HepG2 (cell line): ENCODE measurements around the gene MARCHF9. TPM values are rescaled to one million over a fixed set of nuclear protein-coding genes. Genes with fewer than 3 reads are reported as not detected.

ENCODE experiments used
- ATAC-seq: fragments of 200-7000 bp; cut with Tn5 transposase; 3 replicates; pipeline ENCODE4 v1.9.1; 2020; ENCODE audit warnings: mild to moderate bottlenecking, moderate library complexity
- BruUV-seq: library from RNA; stranded (reverse); fragments of 400-500 nt; replicated peaks from 2 replicates; lab custom pipeline; 2021; lab: Mats Ljungman, UMichigan
- CTCF ChIA-PET: fragments of 300-600 bp; formaldehyde crosslinking; extraction: SDS; loops from one replicate; lab custom pipeline; 2021; ENCODE audit warnings: low total read pairs, inconsistent platforms, low intra/inter-chr PET ratio; lab: Yijun Ruan, JAX
- POLR2A ChIA-PET: fragments of 350-600 bp; sonication (Branson Sonifier 250); formaldehyde crosslinking; loops from one replicate; lab custom pipeline; 2020; ENCODE audit warnings: antibody characterized with exemption, inconsistent platforms; lab: Yijun Ruan, JAX
- DNase-seq: peaks from one replicate; pipeline ENCODE4 v3.0.0-alpha.2; 2015; ENCODE audit warnings: low spot score
- FAIRE-seq: peaks from 3 replicates; lab custom pipeline; 2011; peaks lifted over from hg19 to GRCh38; lab: Jason Lieb, UNC
- H2AFZ ChIP-seq: one replicate; pipeline ENCODE4 v1.6.1; 2011; ENCODE audit warnings: low read length, inconsistent platforms
- H3K27ac ChIP-seq: fragments of 300-600 bp; 3 replicates; pipeline ENCODE4 v1.8.0; 2011; ENCODE audit warnings: mixed run types, mild to moderate bottlenecking, mixed read lengths, low read length, inconsistent platforms; ENCODE audit not compliant: insufficient read depth; ENCODE audit errors: extremely low read length
- H3K27me3 ChIP-seq, 2 experiments: fragments of 200-600 bp in 1 of 2; 2 replicates in 1 of 2; 3 replicates in 1 of 2; pipeline versions ENCODE4 v1.6.0 to v1.8.0; 2011; ENCODE audit warnings: low read length in 2 of 2, mild to moderate bottlenecking in 2 of 2, moderate library complexity in 2 of 2, inconsistent platforms in 1 of 2; ENCODE audit not compliant: insufficient read depth in 2 of 2, control insufficient read depth in 1 of 2
- H3K36me3 ChIP-seq, 2 experiments: fragments of 200-600 bp in 1 of 2; replicated peaks in 1 of 2; 2 replicates in 1 of 2; 3 replicates in 1 of 2; pipeline versions ENCODE4 v1.5.1 to v1.8.0; 2011; ENCODE audit warnings: low read length in 2 of 2, inconsistent platforms in 1 of 2; ENCODE audit not compliant: insufficient read depth in 2 of 2, control insufficient read depth in 1 of 2
- H3K4me1 ChIP-seq: 2 replicates; pipeline ENCODE4 v1.5.1; 2012; ENCODE audit warnings: low read length, inconsistent platforms; ENCODE audit not compliant: insufficient read depth
- H3K4me2 ChIP-seq: 2 replicates; pipeline ENCODE4 v1.6.0; 2011; ENCODE audit warnings: low read depth, low read length, inconsistent platforms
- H3K4me3 ChIP-seq, 3 experiments: fragments of 200-600 bp in 1 of 3; sonication (generic), shearing (Covaris generic) in 1 of 3; replicated peaks in 1 of 3; 2 replicates each; pipeline ENCODE4 v1.5.1; 2011 to 2016; ENCODE audit warnings: low read length in 3 of 3, inconsistent platforms in 2 of 3, low read depth in 2 of 3, mild to moderate bottlenecking in 2 of 3, control low read depth in 1 of 3, mixed read lengths in 1 of 3; ENCODE audit not compliant: insufficient read depth in 1 of 3
- H3K79me2 ChIP-seq: one replicate; pipeline ENCODE4 v1.6.1; 2011; ENCODE audit warnings: low read length, inconsistent platforms; ENCODE audit not compliant: insufficient read depth
- H3K9ac ChIP-seq: 2 replicates; pipeline ENCODE4 v1.6.0; 2011; ENCODE audit warnings: mild to moderate bottlenecking, low read depth, low read length, inconsistent platforms; ENCODE audit not compliant: insufficient read depth
- H3K9me3 ChIP-seq: 2 replicates; pipeline ENCODE4 v1.5.1; 2012; ENCODE audit warnings: mild to moderate bottlenecking, low read length
- H4K20me1 ChIP-seq: 2 replicates; pipeline ENCODE4 v1.6.0; 2011; ENCODE audit warnings: inconsistent platforms, mild to moderate bottlenecking, low read length, moderate library complexity; ENCODE audit not compliant: insufficient read depth
- GZF1 ChIP-seq: sonication (generic); formaldehyde crosslinking; IDR thresholded peaks from 2 replicates; pipeline ENCODE4 v1.5.1; 2020; ENCODE audit warnings: mild to moderate bottlenecking, missing genetic modification reagents
- IKZF5 ChIP-seq: IDR thresholded peaks from 2 replicates; pipeline ENCODE4 v1.6.1; 2018; ENCODE audit warnings: missing genetic modification reagents, mild to moderate bottlenecking, missing compliant biosample characterization
- JUN ChIP-seq: sonication (generic); formaldehyde crosslinking; IDR thresholded peaks from 2 replicates; pipeline ENCODE4 v1.4.0; 2020; ENCODE audit warnings: mild to moderate bottlenecking, missing genetic modification reagents
- ZEB1 ChIP-seq: IDR thresholded peaks from 2 replicates; pipeline ENCODE4 v1.6.1; 2012; ENCODE audit warnings: mild to moderate bottlenecking, low read depth, inconsistent platforms; ENCODE audit not compliant: insufficient replicate concordance
- ZFP36 ChIP-seq: fragments of 150-350 bp; IDR thresholded peaks from 2 replicates; pipeline ENCODE4 v1.6.1; 2018; ENCODE audit warnings: borderline replicate concordance, low read length, low read depth; ENCODE audit not compliant: partially characterized antibody
- ZNF17 ChIP-seq: sonication (generic); formaldehyde crosslinking; IDR thresholded peaks from 2 replicates; pipeline ENCODE4 v1.5.0; 2020; ENCODE audit warnings: mild to moderate bottlenecking, missing genetic modification reagents
- ZNF253 ChIP-seq: sonication (generic); formaldehyde crosslinking; IDR thresholded peaks from 2 replicates; pipeline ENCODE4 v1.8.0; 2022; ENCODE audit warnings: mild to moderate bottlenecking, missing genetic modification reagents, borderline replicate concordance
- ZNF256 ChIP-seq: sonication (generic); formaldehyde crosslinking; conservative IDR thresholded peaks from 2 replicates; pipeline ENCODE4 v1.4.0; 2020; ENCODE audit warnings: missing genetic modification reagents
- ZNF546 ChIP-seq: sonication (generic); formaldehyde crosslinking; conservative IDR thresholded peaks from 2 replicates; pipeline ENCODE4 v1.8.1; 2023; ENCODE audit warnings: mild to moderate bottlenecking, missing genetic modification reagents
- ZNF589 ChIP-seq: sonication (generic); formaldehyde crosslinking; conservative IDR thresholded peaks from 2 replicates; pipeline ENCODE4 v1.8.0; 2022; ENCODE audit warnings: mild to moderate bottlenecking, moderate library complexity, missing genetic modification reagents
- WGBS: methylation state at CpG from one replicate; pipeline ENCODE4 v1.1.6; 2017; ENCODE audit warnings: low lambda C conversion rate; 5-methylcytosine and 5-hydroxymethylcytosine counted together
- in situ Hi-C: cut with HindIII; loops from 2 replicates; pipeline ENCODE4 v1.10.0; 2017; ENCODE audit warnings: low pct_unique_long_range_greater_than_20kb; ENCODE audit not compliant: extremely low pct_ligation_motif_present
- intact Hi-C: fragments of 100-400 bp; cut with micrococcal nuclease; formaldehyde crosslinking; loops from one replicate; pipeline ENCODE4 v1.10.0; 2022; ENCODE audit not compliant: unreplicated experiment
- polyA plus RNA-seq, 8 experiments: library from polyadenylated mRNA; depleted of rRNA in 3 of 8; stranded (reverse) in 7 of 8; unstranded in 1 of 8; fragments of >200 nt; fragmentation: Illumina TruSeq in 4 of 8; extraction: Trizol in 4 of 8; gene quantifications; 2 replicates each; pipeline versions ENCODE4 v1.2.1 to v1.2.3, GENCODE V29; 2011 to 2016; ENCODE audit warnings: low read depth in 4 of 8, missing spikeins in 1 of 8, mixed read lengths in 1 of 8; ENCODE audit not compliant: insufficient read depth in 1 of 8
- total RNA-seq, 5 experiments: library from RNA; depleted of rRNA; stranded (reverse); fragments of >200 nt; fragmentation: Illumina TruSeq; extraction: Trizol; gene quantifications; 2 replicates each; pipeline ENCODE4 v1.2.3, GENCODE V29; 2016; ENCODE audit warnings: low read depth in 1 of 5

MARCHF9 gene
- total and polyA plus RNA-seq, 2 of the 13 experiments (the other 11 are each of a cell fraction or from before 2014, with no cell fraction given) = 5.7 to 9.6 TPM

DNA sequence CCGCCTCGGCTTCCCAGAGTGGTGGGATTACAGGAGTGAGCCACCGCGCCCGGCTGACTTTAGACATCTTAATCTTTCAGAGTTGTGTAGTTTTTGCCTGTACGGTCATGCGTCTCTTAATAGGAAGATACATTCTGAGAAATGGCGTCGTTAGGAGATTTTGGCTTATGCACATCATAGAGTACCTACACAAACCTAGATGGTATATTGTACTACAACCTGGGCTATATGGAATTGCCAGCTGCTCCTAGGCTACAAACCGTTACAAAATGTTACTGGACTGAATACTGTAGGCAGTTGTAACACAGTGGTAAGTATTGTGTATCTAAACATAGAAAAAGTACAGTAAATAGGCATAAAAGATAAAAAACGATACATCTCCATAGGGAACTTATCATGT lies 29.0 kb downstream of the MARCHF9 start (continued):
- no peak for TF ChIP-seq ZNF589 (CRISPR knock-in tag)
- no peak for TF ChIP-seq ZEB1
- TF ChIP-seq ZNF256 (CRISPR knock-in tag) = no peak
- TF ChIP-seq ZNF253 (CRISPR knock-in tag) = no peak
- no peak for TF ChIP-seq ZFP36

DNA sequence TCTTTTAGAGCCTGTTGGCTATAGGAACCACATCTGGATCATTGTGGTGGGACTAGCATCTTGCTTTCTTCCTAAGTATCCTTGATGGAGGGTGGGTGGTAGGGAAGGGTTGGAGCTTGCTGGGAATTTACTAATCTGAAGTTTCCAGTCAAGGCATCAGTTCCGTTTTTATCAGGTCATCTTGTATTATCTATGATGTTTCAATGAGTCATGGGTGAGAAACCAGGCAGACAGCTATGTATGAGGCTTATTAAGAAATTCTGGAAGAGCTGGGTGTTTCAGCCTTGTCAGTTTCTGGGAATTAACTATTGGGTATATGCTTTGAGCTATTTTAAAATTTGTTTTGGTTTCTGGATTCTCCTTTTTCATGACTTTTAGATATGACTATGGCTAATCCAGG lies 39.0 kb downstream of the MARCHF9 start:
- no peak for ATAC-seq
- FAIRE-seq = no peak
- Histone ChIP-seq H3K27me3 (no peaks in the 10 kb centered on the region), H3K4me2 (no peak overlapping the region), H4K20me1 (no peaks in the 10 kb centered on the region), H3K4me1 (no peaks in the 10 kb centered on the region), H3K9ac (no peak overlapping the region), H3K36me3 (peaks cover 10 to 71% of the 10 kb centered on the region in 2 experiments), H3K27ac (no peak overlapping the region), H3K4me3 (no peak overlapping the region), H2AFZ (no peak overlapping the region), H3K79me2 (no peaks in the 10 kb centered on the region), H3K9me3 (no peaks in the 10 kb centered on the region)
- CTCF ChIA-PET = interaction anchor here (1.2 kb wide), 1 partner anchor 112 kb away, joined by 3 read pairs; no protein-coding TSS in a partner anchor
- BruUV-seq = no TSS peak
- POLR2A ChIA-PET = no interaction called here
- DNase-seq = no peak
- no peak for TF ChIP-seq GZF1 (CRISPR knock-in tag)
- no peak for TF ChIP-seq ZNF546
- no peak for TF ChIP-seq JUN (CRISPR knock-in tag)
- TF ChIP-seq IKZF5 (CRISPR knock-in tag) = no peak
- no peak for TF ChIP-seq ZNF17 (CRISPR knock-in tag)
- 77% methylated on average over 1 of the region's 1 CpG for WGBS
- intact Hi-C loops = no loop called here
- in situ Hi-C loops = no loop called here
